Panc1 (cell line): ENCODE measurements around the gene KCNJ12. TPM values are rescaled to one million over a fixed set of nuclear protein-coding genes. Genes with fewer than 3 reads are reported as not detected.

Experiments used
- ATAC-seq: fragments of 200-7000 bp; cut with Tn5 transposase; 2 replicates; pipeline ENCODE4 v1.9.1; 2020; ENCODE audit warnings: mild to moderate bottlenecking, moderate library complexity
- BruUV-seq: library from RNA; stranded (reverse); fragments of 400-500 nt; replicated peaks from 2 replicates; lab custom pipeline; 2021; lab: Mats Ljungman, UMichigan
- CTCF ChIA-PET: fragments of 300-600 bp; sonication (Branson Sonifier 250); formaldehyde crosslinking; loops from one replicate; lab custom pipeline; 2022; ENCODE audit warnings: antibody characterized with exemption; lab: Charles Lee
- POLR2A ChIA-PET: fragments of 300-600 bp; sonication (Branson Sonifier 250); formaldehyde crosslinking; loops from one replicate; lab custom pipeline; 2022; ENCODE audit warnings: antibody characterized with exemption; lab: Charles Lee
- DNase-seq: peaks from one replicate; pipeline ENCODE4 v3.0.0-alpha.2; 2010; ENCODE audit warnings: low read depth, low spot score
- H3K27ac ChIP-seq: 2 replicates; pipeline ENCODE4 v1.5.1; 2011; ENCODE audit warnings: mild to moderate bottlenecking, low read length, inconsistent platforms
- H3K27me3 ChIP-seq: fragments of 200-500 bp; sonication (Bioruptor generic); 2 replicates; pipeline ENCODE4 v1.6.0; 2014; ENCODE audit warnings: low read length, inconsistent platforms; ENCODE audit not compliant: control insufficient read depth, insufficient read depth
- H3K36me3 ChIP-seq: fragments of 200-500 bp; sonication (Bioruptor generic); 2 replicates; pipeline ENCODE4 v1.5.1; 2014; ENCODE audit warnings: inconsistent platforms, mild to moderate bottlenecking, low read length, moderate library complexity; ENCODE audit not compliant: control insufficient read depth, insufficient read depth
- H3K4me1 ChIP-seq: 2 replicates; pipeline ENCODE4 v1.5.1; 2011; ENCODE audit warnings: inconsistent platforms, mild to moderate bottlenecking, low read length, moderate library complexity; ENCODE audit not compliant: control insufficient read depth, insufficient read depth
- H3K4me3 ChIP-seq, 2 experiments: 2 replicates each; pipeline ENCODE4 v1.5.1; 2011 to 2012; ENCODE audit warnings: low read depth in 2 of 2, low read length in 2 of 2, mild to moderate bottlenecking in 2 of 2, inconsistent platforms in 1 of 2, moderate library complexity in 1 of 2
- H3K9me3 ChIP-seq: fragments of 200-500 bp; sonication (Bioruptor generic); 2 replicates; pipeline ENCODE4 v1.5.1; 2014; ENCODE audit warnings: low read depth, mild to moderate bottlenecking, inconsistent platforms, low read length, moderate library complexity; ENCODE audit not compliant: control insufficient read depth, insufficient read depth
- CTCF ChIP-seq: fragments of 450-650 bp; IDR thresholded peaks from 2 replicates; pipeline ENCODE4 v1.5.1; 2017; ENCODE audit warnings: mild to moderate bottlenecking
- POLR2AphosphoS5 ChIP-seq: IDR thresholded peaks from 2 replicates; pipeline ENCODE4 v1.6.1; 2012; ENCODE audit warnings: mild to moderate bottlenecking, low read depth, low read length, moderate library complexity
- REST ChIP-seq, 2 experiments: IDR thresholded peaks; 2 replicates each; pipeline ENCODE4 v1.6.1; 2011 to 2012; ENCODE audit warnings: low read depth in 2 of 2, control low read depth in 1 of 2, low read length in 1 of 2, mild to moderate bottlenecking in 1 of 2, moderate library complexity in 1 of 2; ENCODE audit not compliant: insufficient read depth in 1 of 2
- SIN3A ChIP-seq: IDR thresholded peaks from 2 replicates; pipeline ENCODE4 v1.6.1; 2012; ENCODE audit warnings: low read depth, mild to moderate bottlenecking, low read length, moderate library complexity, borderline replicate concordance; ENCODE audit not compliant: insufficient read depth
- TCF7L2 ChIP-seq: IDR thresholded peaks from 2 replicates; pipeline ENCODE4 v1.6.1; 2011; ENCODE audit warnings: mild to moderate bottlenecking, low read depth, low read length, inconsistent platforms
- in situ Hi-C: cut with HindIII; loops from 2 replicates; pipeline ENCODE4 v1.10.0; 2016; ENCODE audit warnings: low sequenced_read_pairs, low pct_unique_long_range_greater_than_20kb
- intact Hi-C: fragments of 100-400 bp; cut with micrococcal nuclease; formaldehyde crosslinking; loops from one replicate; pipeline ENCODE4 v1.10.0; 2022; ENCODE audit not compliant: unreplicated experiment
- total RNA-seq: library from RNA; stranded (reverse); gene quantifications from one replicate; pipeline ENCODE4 v1.2.1, GENCODE V29; 2021; ENCODE audit not compliant: unreplicated experiment

Gene KCNJ12
- total RNA-seq, 1 experiment from 2014 or later: 2.7 TPM

DNA sequence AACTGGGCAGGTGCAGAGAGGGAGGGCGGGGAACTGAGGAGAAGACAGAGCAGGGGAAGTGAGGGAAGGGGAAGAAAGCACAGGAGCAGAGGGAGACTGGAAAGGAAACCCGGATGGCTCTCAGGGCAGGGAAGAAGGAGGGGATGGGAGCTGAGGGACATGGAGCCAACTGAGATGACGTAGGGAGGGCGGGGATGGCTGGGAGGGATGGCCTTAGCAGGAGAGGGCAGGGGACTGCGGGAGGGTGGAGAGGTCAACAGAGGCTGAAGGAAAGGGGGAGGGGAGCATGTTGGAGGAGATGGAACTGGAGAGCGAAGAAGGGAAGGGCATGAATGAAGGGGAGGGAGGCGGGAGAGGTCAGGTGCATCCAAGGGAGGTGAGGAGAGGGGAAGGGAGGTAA is 81.9 kb downstream of the KCNJ12 start:
- ATAC-seq: no peak
- no peak for DNase-seq
- Histone ChIP-seq H3K36me3 (no peaks in the 10 kb centered on the region), H3K4me1 (peaks cover 3% of the 10 kb centered on the region; the same call in 1 of the 2 replicates), H3K27me3 (no peaks in the 10 kb centered on the region; the same call in 1 of the 2 replicates), H3K27ac (no peak overlapping the region), H3K4me3 (no peak overlapping the region), H3K9me3 (no peaks in the 10 kb centered on the region)
- no TSS peak for BruUV-seq
- intact Hi-C loops (no loop called here), in situ Hi-C loops (no loop called here)
- CTCF ChIA-PET: interaction anchor here (0.5 to 2.6 kb wide), 3 partner anchors 54 to 422 kb away, joined by 3 to 41 read pairs (median 10); no protein-coding TSS in a partner anchor
- POLR2A ChIA-PET: no interaction called here
- TF ChIP-seq REST (IDR thresholded peaks at IDR 0.05; ENCODE audit: insufficient read depth in 1 of 2, low read depth in 2 of 2, low read length in 1 of 2) (no peak), POLR2AphosphoS5 (no peak), SIN3A (no peak), CTCF (no peak)

DNA sequence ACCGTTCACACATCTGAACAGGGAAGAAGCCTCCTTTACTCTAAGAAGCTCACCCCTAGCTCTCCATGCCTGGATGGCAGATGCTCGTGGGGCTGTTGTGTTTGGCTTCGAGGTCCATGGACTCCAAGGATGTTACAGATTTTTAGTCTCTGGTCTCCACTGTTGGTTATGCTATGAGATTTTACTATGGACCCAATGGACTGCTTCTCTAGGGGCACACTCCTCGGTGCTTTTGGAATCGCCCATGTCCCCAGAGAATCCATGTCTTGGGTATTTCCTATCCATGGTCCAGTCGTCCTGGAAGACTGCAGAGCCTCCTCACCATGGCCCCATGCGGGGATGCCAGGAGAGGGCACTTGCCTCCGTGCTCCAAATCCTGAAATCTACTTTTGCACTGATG is 83.4 kb downstream of the KCNJ12 start:
- H3K27me3 ChIP-seq: no peaks in the 10 kb centered on the region; the same call in 1 of the 2 replicates
- TF ChIP-seq REST (IDR thresholded peaks at IDR 0.05; ENCODE audit: insufficient read depth in 1 of 2, low read depth in 2 of 2, low read length in 1 of 2): no peak
- no peak for TF ChIP-seq CTCF
- no peak for TF ChIP-seq SIN3A
- no peak for TF ChIP-seq POLR2AphosphoS5
- TF ChIP-seq TCF7L2: no peak
- H3K4me1 ChIP-seq: peaks cover 3% of the 10 kb centered on the region; the same call in 1 of the 2 replicates
- H3K9me3 ChIP-seq: no peaks in the 10 kb centered on the region
- H3K4me3 ChIP-seq: no peak overlapping the region
- H3K27ac ChIP-seq: no peak overlapping the region
- no peaks in the 10 kb centered on the region for H3K36me3 ChIP-seq
- in situ Hi-C loops (no loop called here), intact Hi-C loops (no loop called here)
- DNase-seq (no peak), ATAC-seq (no peak)
- ChIA-PET POLR2A (no interaction called here), CTCF (interaction anchor here (1.8 kb wide), 1 partner anchor 52 kb away, joined by 4 read pairs; no protein-coding TSS in a partner anchor)
- no TSS peak for BruUV-seq
